Neural progenitor cell (in vitro differentiated cells): ENCODE results near the gene TMEM121.

Experiments used
- EZH2 ChIP-seq: fragments of 200-600 bp; sonication (generic); IDR thresholded peaks from 2 replicates; pipeline ENCODE4 v1.6.1; 2017; ENCODE audit warnings: antibody characterized with exemption, mild to moderate bottlenecking, moderate library complexity
- EZH2phosphoT487 ChIP-seq: fragments of 200-600 bp; sonication (generic); IDR thresholded peaks from 2 replicates; pipeline ENCODE4 v1.6.1; 2017; ENCODE audit warnings: antibody characterized with exemption

DNA sequence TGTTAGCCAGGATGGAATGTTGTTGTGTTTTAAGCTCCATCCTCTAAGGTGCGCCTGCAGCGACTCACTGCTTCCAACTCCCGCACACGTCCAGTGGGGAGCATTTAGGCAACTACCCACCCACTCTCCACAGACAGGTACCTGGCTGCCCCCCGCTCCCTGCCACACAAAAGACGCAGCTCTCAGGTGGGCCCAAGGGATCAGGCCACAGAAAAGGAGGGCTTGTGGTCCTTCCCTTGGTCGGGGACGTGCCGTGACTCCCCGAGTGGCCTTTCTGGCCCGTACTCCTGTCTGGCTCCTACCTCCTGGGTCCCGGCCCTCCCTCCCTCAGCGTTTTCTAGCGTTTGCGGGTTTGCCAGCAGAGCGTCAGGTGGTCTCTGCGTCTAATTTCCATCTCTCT lies 19.1 kb upstream of the TMEM121 start:
- TF ChIP-seq EZH2 (no peak), EZH2phosphoT487 (no peak)
